Mammary epithelial cell (primary cell): ENCODE data around the gene CLEC2B.

ENCODE experiments used
- EZH2 ChIP-seq: IDR thresholded peaks from 2 replicates; pipeline ENCODE4 v1.6.1; 2012; ENCODE audit warnings: low read length, inconsistent platforms, borderline replicate concordance
- TF ChIP-seq, protein P1 (sequence below), 2 donors: IDR thresholded peaks in 1 of 2; conservative IDR thresholded peaks in 1 of 2; 2 replicates each; pipeline ENCODE4 v1.5.1; 2011 to 2012; ENCODE audit warnings: inconsistent platforms in 2 of 2, low read length in 2 of 2, mild to moderate bottlenecking in 2 of 2, control low read depth in 1 of 2, low read depth in 1 of 2; ENCODE audit not compliant: insufficient read depth in 1 of 2; ENCODE audit errors: extremely low read depth in 1 of 2

GRCh38 chr12:9856894-9857293, 12.3 kb downstream of the CLEC2B start:
- TF ChIP-seq, protein P1, sequence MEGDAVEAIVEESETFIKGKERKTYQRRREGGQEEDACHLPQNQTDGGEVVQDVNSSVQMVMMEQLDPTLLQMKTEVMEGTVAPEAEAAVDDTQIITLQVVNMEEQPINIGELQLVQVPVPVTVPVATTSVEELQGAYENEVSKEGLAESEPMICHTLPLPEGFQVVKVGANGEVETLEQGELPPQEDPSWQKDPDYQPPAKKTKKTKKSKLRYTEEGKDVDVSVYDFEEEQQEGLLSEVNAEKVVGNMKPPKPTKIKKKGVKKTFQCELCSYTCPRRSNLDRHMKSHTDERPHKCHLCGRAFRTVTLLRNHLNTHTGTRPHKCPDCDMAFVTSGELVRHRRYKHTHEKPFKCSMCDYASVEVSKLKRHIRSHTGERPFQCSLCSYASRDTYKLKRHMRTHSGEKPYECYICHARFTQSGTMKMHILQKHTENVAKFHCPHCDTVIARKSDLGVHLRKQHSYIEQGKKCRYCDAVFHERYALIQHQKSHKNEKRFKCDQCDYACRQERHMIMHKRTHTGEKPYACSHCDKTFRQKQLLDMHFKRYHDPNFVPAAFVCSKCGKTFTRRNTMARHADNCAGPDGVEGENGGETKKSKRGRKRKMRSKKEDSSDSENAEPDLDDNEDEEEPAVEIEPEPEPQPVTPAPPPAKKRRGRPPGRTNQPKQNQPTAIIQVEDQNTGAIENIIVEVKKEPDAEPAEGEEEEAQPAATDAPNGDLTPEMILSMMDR (conservative IDR thresholded peaks at IDR 0.05 in 1 of 2, IDR thresholded peaks at IDR 0.05 in 1 of 2; ENCODE audit: extremely low read depth in 1 of 2, insufficient read depth in 1 of 2, low read depth in 1 of 2, low read length in 2 of 2) = no peak
- no peak for TF ChIP-seq EZH2
